ENCODE results near the gene SLC6A11. TPM values are rescaled to one million over a fixed set of nuclear protein-coding genes. Genes with fewer than 3 reads are reported as not detected.

SLC6A11 gene
- total and polyA plus RNA-seq, 2 of the 8 experiments (the other 6 are each of a cell fraction or from before 2014, with no cell fraction given): 0.78 to 1.5 TPM

DNA sequence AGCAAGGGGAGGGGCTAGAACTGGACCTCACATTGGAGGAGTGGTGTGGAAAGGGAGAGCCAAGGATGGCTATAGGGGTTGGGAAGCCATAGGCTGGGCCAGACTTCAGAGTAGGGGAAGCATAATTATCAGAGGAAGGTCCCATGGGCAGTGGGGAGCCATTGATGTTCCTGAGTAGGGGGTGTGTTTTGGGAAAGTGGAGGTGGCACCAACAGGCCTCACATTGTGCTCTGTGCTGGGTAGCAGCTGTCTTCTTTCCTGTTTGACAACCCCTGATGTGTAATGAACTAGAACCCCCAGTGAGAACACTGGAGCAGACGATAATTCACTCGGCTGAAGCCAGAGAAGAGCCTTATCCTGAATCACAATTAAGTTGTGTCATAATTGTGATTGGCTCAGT lies 41.2 kb downstream of the SLC6A11 start (continued):
- TF ChIP-seq POLR2AphosphoS5 (IDR thresholded peaks at IDR 0.05; ENCODE audit: low read depth, low read length): no peak
- TF ChIP-seq POU5F1 (IDR thresholded peaks at IDR 0.05; ENCODE audit: low read depth, low read length): no peak
- TF ChIP-seq RBBP5 (IDR thresholded peaks at IDR 0.05; ENCODE audit: borderline replicate concordance, low read depth, low read length): no peak
- no peak for TF ChIP-seq CREB1 (IDR thresholded peaks at IDR 0.05)

All from H1 (cell line).